GM23248 (cell line): ENCODE data around the gene PREX1.

Experiments
- EZH2 ChIP-seq: fragments of 200-600 bp; sonication (generic); IDR thresholded peaks from 2 replicates; pipeline ENCODE4 v1.6.1; 2018; ENCODE audit warnings: antibody characterized with exemption, mild to moderate bottlenecking; ENCODE audit not compliant: insufficient read depth, poor library complexity, severe bottlenecking
- EZH2phosphoT487 ChIP-seq: fragments of 200-600 bp; sonication (generic); IDR thresholded peaks from 2 replicates; pipeline ENCODE4 v1.6.1; 2018; ENCODE audit warnings: antibody characterized with exemption, moderate library complexity, mild to moderate bottlenecking, low read depth; ENCODE audit not compliant: insufficient read depth

DNA sequence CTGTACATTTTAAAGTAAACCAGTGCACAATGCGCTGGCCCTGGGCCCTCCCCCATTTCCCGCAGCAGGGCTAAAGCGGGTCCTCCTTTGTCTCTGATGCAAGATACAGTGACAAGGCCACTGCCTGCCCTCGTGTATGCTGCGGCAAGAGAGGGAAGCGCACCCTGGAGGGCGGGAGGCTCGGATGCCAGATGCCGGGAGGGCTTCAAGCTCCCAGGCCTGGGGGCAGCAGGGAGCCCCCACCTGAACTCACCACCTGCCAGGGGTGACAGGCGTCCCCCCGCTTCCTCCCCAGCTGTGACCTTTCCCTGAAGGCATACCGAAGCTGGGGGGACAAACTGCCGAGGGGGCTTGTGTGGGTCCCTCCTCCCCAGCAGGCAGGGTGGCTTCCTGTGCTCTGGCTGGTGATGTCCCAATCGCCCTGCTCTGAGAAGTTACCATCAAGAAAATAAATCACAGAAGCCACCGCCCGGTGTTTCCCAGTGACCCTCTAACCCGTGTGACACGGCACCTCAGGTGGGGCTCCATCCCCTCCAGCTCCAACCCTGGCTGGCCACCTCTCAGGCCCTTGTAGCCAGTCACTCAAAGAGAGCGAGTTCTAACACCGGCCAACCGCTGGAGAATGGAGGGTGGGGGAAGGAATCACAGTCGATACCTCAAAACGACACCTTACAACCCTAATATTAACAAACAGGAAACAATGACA, 203.3 kb downstream of the PREX1 start:
- TF ChIP-seq EZH2phosphoT487, result no peak
- no peak for TF ChIP-seq EZH2
